ENCODE measurements around the gene HAO2.

HAO2 gene

GRCh38 chr1:119420638-119421037 lies 52.1 kb downstream of the HAO2 start:
- Histone ChIP-seq H3K27ac (no peak overlapping the region), H3K4me3 (no peak overlapping the region)
- no peak for DNase-seq (ENCODE audit: low spot score)
- TF ChIP-seq CTCF (IDR thresholded peaks at IDR 0.05), result no peak

GRCh38 chr1:119422631-119423030 lies 54.0 kb downstream of the HAO2 start:
- no peak overlapping the region for H3K4me3 ChIP-seq
- TF ChIP-seq CTCF (IDR thresholded peaks at IDR 0.05), result no peak
- H3K27ac ChIP-seq, result no peak overlapping the region
- no peak for DNase-seq (ENCODE audit: low spot score)

- TF ChIP-seq CTCF (IDR thresholded peaks at IDR 0.05), result no peak
- DNase-seq (ENCODE audit: low spot score), result no peak
Observed at GRCh38 chr1:119428991-119429390, 60.4 kb downstream of the HAO2 start.

GRCh38 chr1:119429687-119430086 lies 61.1 kb downstream of the HAO2 start:
- no peak overlapping the region for H3K27ac ChIP-seq
- TF ChIP-seq CTCF (IDR thresholded peaks at IDR 0.05), result no peak
- DNase-seq (ENCODE audit: low spot score), result no peak
- no peak overlapping the region for H3K4me3 ChIP-seq

More at GRCh38 chr1:119428991-119429390, 60.4 kb downstream of the HAO2 start:
- no peak overlapping the region for H3K27ac ChIP-seq
- H3K4me3 ChIP-seq, result no peak overlapping the region

GRCh38 chr1:119430486-119430885 lies 61.9 kb downstream of the HAO2 start:
- Histone ChIP-seq H3K4me3 (no peak overlapping the region), H3K27ac (no peak overlapping the region)
- DNase-seq (ENCODE audit: low spot score), result no peak
- no peak for TF ChIP-seq CTCF (IDR thresholded peaks at IDR 0.05)

GRCh38 chr1:119431836-119432235 lies 63.3 kb downstream of the HAO2 start:
- DNase-seq (ENCODE audit: low spot score), result no peak
- no peak for TF ChIP-seq CTCF (IDR thresholded peaks at IDR 0.05)
- H3K4me3 ChIP-seq, result no peak overlapping the region
- H3K27ac ChIP-seq, result no peak overlapping the region

GRCh38 chr1:119435052-119435451 lies 66.5 kb downstream of the HAO2 start:
- H3K27ac ChIP-seq, result no peak overlapping the region
- DNase-seq (ENCODE audit: low spot score), result no peak

More at GRCh38 chr1:119435052-119435451, 66.5 kb downstream of the HAO2 start:
- TF ChIP-seq CTCF (IDR thresholded peaks at IDR 0.05), result no peak
- no peak overlapping the region for H3K4me3 ChIP-seq

Data from coronary artery (tissue), 2 donors.